ENCODE data around the gene GANAB. TPM values are rescaled to one million over a fixed set of nuclear protein-coding genes. Genes with fewer than 3 reads are reported as not detected.

The GANAB gene
- total and polyA plus RNA-seq, 2 of the 13 experiments (the other 11 are each of a cell fraction or from before 2014, with no cell fraction given), result 99.5 to 234 TPM

- no peak for TF ChIP-seq ARNTL (CRISPR knock-in tag; IDR thresholded peaks at IDR 0.05)
- TF ChIP-seq ZKSCAN8 (CRISPR knock-in tag; IDR thresholded peaks at IDR 0.05; ENCODE audit: borderline replicate concordance), result no peak
- no peak for TF ChIP-seq HMGA1 (CRISPR knock-in tag; conservative IDR thresholded peaks at IDR 0.05)
These were observed 69.2 kb downstream of the GANAB start (continued) for GRCh38 chr11:62577046-62577714.

GRCh38 chr11:62575837-62576236 is 70.6 kb downstream of the GANAB start:
- no peak for DNase-seq (ENCODE audit: low spot score)
- Histone ChIP-seq H3K9ac (ENCODE audit: insufficient read depth, low read depth, low read length) (peak overlapping the region; percentile 98; the same call in 1 of the 2 replicates), H3K4me1 (ENCODE audit: insufficient read depth, low read length) (peaks cover 43% of the 10 kb centered on the region), H2AFZ (ENCODE audit: low read length) (no peak overlapping the region), H3K36me3 (replicated peaks in 1 of 2; ENCODE audit: control insufficient read depth in 1 of 2, insufficient read depth in 2 of 2, low read length in 2 of 2) (peaks cover 16 to 47% of the 10 kb centered on the region in 2 experiments), H3K27ac (ENCODE audit: extremely low read length, insufficient read depth, low read length) (no peak overlapping the region), H3K4me3 (replicated peaks in 1 of 3; ENCODE audit: insufficient read depth in 1 of 3, low read depth in 2 of 3, low read length in 3 of 3) (peak overlapping the region in 1 of 3 experiments; percentile 83; a peak in 2 of 6 replicates), H3K79me2 (ENCODE audit: insufficient read depth, low read length) (peaks cover 48% of the 10 kb centered on the region), H3K4me2 (ENCODE audit: low read depth, low read length) (peak overlapping the region; percentile 89), H4K20me1 (ENCODE audit: insufficient read depth, low read length) (peaks cover 8% of the 10 kb centered on the region; the same call in 1 of the 2 replicates), H3K9me3 (ENCODE audit: low read length) (no peaks in the 10 kb centered on the region), H3K27me3 (ENCODE audit: control insufficient read depth in 1 of 2, insufficient read depth in 2 of 2, low read length in 2 of 2) (no peaks in the 10 kb centered on the region; a peak in 1 of 5 replicates)
- ChIA-PET POLR2A (interaction anchor here (1.0 to 5.0 kb wide), 3 partner anchors 15 to 45 kb away, joined by 3 to 160 read pairs (median 45); partner anchors contain the start of genes AHNAK, B3GAT3 and TUT1), CTCF (ENCODE audit: low intra/inter-chr PET ratio, low total read pairs) (no interaction called here)
- BruUV-seq (replicated peaks), result no TSS peak
- WGBS (ENCODE audit: low lambda C conversion rate), result 99% methylated on average over 14 of the region's 14 CpGs
- FAIRE-seq, result no peak
- in situ Hi-C loops (cut with HindIII; ENCODE audit: extremely low pct_ligation_motif_present, low pct_unique_long_range_greater_than_20kb) (no loop called here), intact Hi-C loops (cut with micrococcal nuclease; ENCODE audit: unreplicated experiment) (no loop called here)
- ATAC-seq, result no peak
- TF ChIP-seq TAF15 (IDR thresholded peaks at IDR 0.05; ENCODE audit: low read depth, low read length, poor library complexity, severe bottlenecking) (no peak), ZBTB3 (CRISPR knock-in tag; IDR thresholded peaks at IDR 0.05; ENCODE audit: borderline replicate concordance, low read depth) (no peak), CREM (IDR thresholded peaks at IDR 0.05) (no peak), CREM (CRISPR knock-in tag; IDR thresholded peaks at IDR 0.05) (no peak), ZNF205 (CRISPR knock-in tag; IDR thresholded peaks at IDR 0.05) (no peak), BRD4 (CRISPR knock-in tag; IDR thresholded peaks at IDR 0.05) (no peak), ZBTB42 (CRISPR knock-in tag; IDR thresholded peaks at IDR 0.05) (no peak), ZNF333 (CRISPR knock-in tag; IDR thresholded peaks at IDR 0.05; ENCODE audit: borderline replicate concordance) (no peak), ZBTB8A (CRISPR knock-in tag; IDR thresholded peaks at IDR 0.05; ENCODE audit: borderline replicate concordance, low read depth) (no peak), SRF (IDR thresholded peaks at IDR 0.05; ENCODE audit: low read depth, low read length) (no peak), HNRNPL (IDR thresholded peaks at IDR 0.05; ENCODE audit: low read depth, low read length) (no peak), PCBP2 (optimal IDR thresholded peaks at IDR 0.05; ENCODE audit: low read depth, low read length, poor library complexity, severe bottlenecking) (no peak), ZFP41 (CRISPR knock-in tag; IDR thresholded peaks at IDR 0.05; ENCODE audit: borderline replicate concordance) (no peak)
